Measurements from ENCODE around the gene MMP23B.
"Not testable (repeated sequence)": the region's sequence is repeated elsewhere in the genome, so short reads cannot be mapped to it uniquely, and the experiment has no call there.

Gene MMP23B

DNA sequence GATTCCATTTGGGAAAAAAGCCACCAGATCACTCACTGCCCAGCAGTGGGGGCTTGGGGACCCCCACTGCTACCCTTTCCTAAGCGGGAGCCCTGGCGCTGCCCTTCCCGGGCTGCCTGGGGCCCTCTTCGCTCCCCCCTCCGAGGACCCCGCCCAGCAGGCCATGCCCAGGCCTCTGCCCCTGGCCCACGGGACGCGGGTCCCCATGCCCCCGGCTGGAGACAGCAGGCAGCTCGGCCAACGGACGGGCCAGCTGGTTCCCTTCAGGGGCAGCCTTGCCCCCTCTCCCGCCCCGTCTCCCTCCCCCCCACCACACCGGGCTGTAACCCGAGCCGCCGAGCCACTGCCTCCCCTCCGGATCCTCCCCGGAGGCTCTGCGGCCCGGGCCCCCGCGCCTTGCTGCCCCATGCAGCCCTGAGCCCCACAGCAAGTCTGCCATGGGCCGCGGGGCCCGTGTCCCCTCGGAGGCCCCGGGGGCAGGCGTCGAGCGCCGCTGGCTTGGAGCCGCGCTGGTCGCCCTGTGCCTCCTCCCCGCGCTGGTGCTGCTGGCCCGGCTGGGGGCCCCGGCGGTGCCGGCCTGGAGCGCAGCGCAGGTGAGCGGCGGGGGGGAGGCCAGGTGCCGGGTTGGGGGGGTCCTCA lies at the start of gene MMP23B:
MMP23B (plus strand) TSS at position 392 of the 639 bp plus-strand sequence; CDS start at position 438, 46 bp downstream.
- DNase-seq (ENCODE audit: extremely low read depth in 1 of 2, low read depth in 1 of 2), result no peak

GRCh38 chr1:1582585-1583346 lies 49.2 kb upstream of the MMP23B start:
- DNase-seq (ENCODE audit: extremely low read depth in 1 of 2, low read depth in 1 of 2), result no peak

GRCh38 chr1:1583347-1584010 lies 48.5 kb upstream of the MMP23B start:
- DNase-seq (ENCODE audit: extremely low read depth in 1 of 2, low read depth in 1 of 2), result no peak

DNA sequence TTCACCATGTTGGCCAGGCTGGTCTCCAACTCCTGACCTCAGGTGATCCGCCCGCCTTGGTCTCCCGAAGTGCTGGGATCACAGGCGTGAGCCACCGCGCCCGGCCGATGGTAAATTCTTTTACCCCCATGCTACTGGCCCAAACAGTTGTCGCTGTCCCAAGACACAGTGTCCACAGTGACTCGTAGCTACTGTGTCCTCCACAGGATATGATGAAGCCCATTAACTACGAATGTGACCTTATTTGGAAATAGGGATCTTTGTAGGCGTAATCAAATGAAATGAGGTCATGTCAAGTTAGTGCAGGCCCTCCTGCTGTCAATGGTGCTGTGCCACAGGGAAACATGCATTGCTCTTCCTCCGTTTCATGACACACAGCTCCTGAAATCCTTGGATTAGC lies 40.5 kb upstream of the MMP23B start:
- no peak for DNase-seq (ENCODE audit: extremely low read depth in 1 of 2, low read depth in 1 of 2)

DNA sequence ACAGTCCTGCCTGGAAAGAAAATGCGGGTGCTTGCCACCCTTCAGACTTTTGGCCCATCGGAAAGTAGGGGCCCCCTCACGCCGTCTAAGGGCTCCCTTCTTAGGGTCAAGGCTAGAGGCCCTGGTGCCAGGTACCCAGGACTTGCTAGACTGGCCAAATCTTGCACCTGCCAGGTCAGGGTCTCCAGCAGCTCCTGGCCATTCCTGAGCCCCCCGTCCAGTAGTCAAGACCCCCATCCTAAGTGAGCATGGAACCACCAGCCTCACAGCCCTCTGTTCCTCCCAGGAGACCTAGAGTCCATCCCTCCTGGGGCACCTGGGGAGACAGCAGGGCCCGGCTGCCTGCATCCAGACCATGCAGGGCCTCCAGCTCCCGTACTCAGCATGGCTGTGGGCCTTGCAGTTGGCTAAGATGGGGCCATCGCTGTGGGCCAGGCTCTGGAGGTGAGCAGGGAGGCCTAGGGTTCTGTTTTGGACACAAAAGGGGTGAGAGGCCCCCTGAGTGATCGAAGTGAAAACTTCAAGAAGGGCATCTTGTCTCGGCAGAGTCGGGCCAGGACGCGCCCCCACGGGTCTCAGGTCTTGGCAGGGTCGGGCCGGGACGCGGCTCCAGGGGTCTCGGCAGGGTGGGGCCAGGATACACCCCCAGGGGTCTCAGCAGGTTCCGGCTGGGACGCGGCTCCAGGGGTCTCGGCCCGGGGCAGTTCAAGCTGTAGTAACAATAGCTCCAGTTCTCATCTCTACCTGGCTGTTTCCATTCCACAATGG lies 38.0 kb upstream of the MMP23B start:
- no peak for DNase-seq (ENCODE audit: extremely low read depth in 1 of 2, low read depth in 1 of 2)

- no peak for DNase-seq (ENCODE audit: extremely low read depth in 1 of 2, low read depth in 1 of 2)
These were observed 37.2 kb upstream of the MMP23B start for GRCh38 chr1:1594602-1595260.

- not testable (repeated sequence) for DNase-seq (ENCODE audit: extremely low read depth in 1 of 2, low read depth in 1 of 2)
These were observed 36.6 kb upstream of the MMP23B start for GRCh38 chr1:1595341-1595740.

GRCh38 chr1:1596493-1597274 lies 35.3 kb upstream of the MMP23B start:
- no peak for DNase-seq (ENCODE audit: extremely low read depth in 1 of 2, low read depth in 1 of 2)

DNA sequence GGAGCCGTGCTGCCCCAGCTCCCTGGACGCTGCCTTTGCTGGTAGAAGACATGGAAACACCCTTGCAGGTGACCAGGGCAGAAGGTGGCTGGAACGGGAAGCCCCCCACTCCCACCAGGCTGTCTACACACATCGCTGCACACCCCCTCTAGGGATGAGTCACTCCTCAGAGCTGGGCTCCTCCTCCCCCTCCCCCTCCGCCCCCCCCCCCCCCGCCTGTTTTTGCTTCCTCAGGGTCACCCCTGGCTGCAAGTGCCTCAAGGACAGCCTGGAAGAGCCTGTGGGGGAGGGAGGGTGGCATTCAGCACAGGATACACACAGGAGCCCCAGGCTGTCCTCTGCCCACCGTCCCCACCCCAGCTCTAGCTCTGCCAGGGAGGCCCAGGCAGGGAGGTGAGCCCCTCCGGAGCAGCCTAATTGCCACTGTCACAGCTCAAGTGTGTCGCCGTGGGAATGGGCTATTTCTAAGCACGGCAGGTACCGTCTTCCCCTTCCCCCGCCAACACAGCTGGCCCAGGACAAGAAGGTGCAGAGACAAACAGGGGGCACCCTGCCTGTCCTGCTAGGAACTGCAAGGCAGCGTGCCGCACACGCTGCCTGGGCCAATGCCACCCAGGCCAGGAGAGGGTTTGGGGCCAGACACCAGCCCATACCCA lies 34.6 kb upstream of the MMP23B start:
- DNase-seq (ENCODE audit: extremely low read depth in 1 of 2, low read depth in 1 of 2), result no peak

- DNase-seq (ENCODE audit: extremely low read depth in 1 of 2, low read depth in 1 of 2), result no peak
These were observed 33.8 kb upstream of the MMP23B start for GRCh38 chr1:1598051-1598719.

DNA sequence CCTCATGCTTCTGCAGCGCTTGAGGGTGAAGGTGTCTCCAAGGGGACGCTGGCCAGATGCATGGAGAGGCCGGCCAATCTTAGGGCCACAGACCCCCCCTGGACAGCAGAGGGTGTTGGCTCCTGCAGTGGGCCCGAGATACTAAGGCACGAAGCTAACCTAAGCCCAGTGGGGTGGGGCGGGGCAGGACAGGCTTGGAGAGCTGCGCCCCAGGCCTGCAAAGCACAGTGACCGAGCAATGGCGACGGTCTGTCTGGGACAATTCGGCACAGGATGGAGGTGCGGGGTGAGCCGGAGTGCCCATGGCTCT lies 33.3 kb upstream of the MMP23B start:
- DNase-seq (ENCODE audit: extremely low read depth in 1 of 2, low read depth in 1 of 2), result no peak

GRCh38 chr1:1599030-1599934 lies 32.7 kb upstream of the MMP23B start:
- no peak for DNase-seq (ENCODE audit: extremely low read depth in 1 of 2, low read depth in 1 of 2)

- no peak for DNase-seq (ENCODE audit: extremely low read depth in 1 of 2, low read depth in 1 of 2)
These were observed 31.8 kb upstream of the MMP23B start, which contains the start of gene FNDC10 for GRCh38 chr1:1599935-1600860. Gene FNDC10, minus strand, starts transcription at chr1:1600135. Its CDS starts 120 bp downstream, at chr1:1600015.

DNA sequence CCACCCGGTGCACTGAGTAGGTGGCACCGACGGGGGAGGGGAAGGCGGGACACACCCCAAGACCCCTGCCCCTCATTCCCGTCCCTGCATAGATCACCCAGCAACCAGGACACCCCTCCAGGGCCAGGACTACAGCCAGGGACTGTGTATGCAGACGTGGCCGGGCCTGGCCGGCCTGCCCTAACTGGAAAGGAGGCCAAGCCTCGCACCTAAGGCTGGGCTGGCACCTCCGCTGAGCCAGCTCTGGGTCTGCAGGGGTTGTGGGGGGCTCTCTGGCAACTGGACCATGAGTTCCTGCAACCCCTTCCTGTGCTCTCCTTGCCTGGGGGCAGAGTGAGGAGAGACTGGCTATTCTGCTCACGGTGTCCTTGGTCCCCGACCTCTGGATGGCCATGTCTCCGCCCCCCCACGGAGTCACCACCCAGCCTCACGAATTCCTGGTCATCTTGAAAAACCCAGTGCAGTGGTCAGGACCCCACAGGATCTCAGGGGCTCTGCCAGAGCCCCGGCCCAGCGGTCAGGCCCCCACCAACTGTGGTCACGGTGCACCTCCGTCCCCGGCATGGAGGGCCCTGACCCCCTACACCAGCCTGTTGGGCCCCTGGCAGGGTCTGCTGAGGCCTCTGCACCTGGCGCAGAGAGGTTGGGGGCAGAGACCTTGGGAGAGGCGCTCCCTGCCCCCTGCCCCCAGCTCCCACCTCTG lies 31.0 kb upstream of the MMP23B start:
- DNase-seq (ENCODE audit: extremely low read depth in 1 of 2, low read depth in 1 of 2), result no peak

- DNase-seq (ENCODE audit: extremely low read depth in 1 of 2, low read depth in 1 of 2), result no peak
These were observed 30.2 kb upstream of the MMP23B start for GRCh38 chr1:1601564-1602303.
